NB4 (cell line): ENCODE results near the gene CCNA2.

Experiments used
- MYC ChIP-seq: IDR thresholded peaks from 2 replicates; pipeline ENCODE4 v1.6.1; 2011; ENCODE audit warnings: low read depth, low read length
- POLR2A ChIP-seq: IDR thresholded peaks from 2 replicates; pipeline ENCODE4 v1.6.1; 2011; ENCODE audit warnings: mild to moderate bottlenecking; ENCODE audit not compliant: insufficient read length; ENCODE audit errors: extremely low read depth
- TF ChIP-seq, protein P1 (sequence below): IDR thresholded peaks from one replicate; pipeline ENCODE4 v1.5.1; 2012; ENCODE audit warnings: low read depth, low read length
- TF ChIP-seq, protein P2 (sequence below): IDR thresholded peaks from 2 replicates; pipeline ENCODE4 v1.6.1; 2011; ENCODE audit warnings: low read depth, low read length

- TF ChIP-seq, protein P1, sequence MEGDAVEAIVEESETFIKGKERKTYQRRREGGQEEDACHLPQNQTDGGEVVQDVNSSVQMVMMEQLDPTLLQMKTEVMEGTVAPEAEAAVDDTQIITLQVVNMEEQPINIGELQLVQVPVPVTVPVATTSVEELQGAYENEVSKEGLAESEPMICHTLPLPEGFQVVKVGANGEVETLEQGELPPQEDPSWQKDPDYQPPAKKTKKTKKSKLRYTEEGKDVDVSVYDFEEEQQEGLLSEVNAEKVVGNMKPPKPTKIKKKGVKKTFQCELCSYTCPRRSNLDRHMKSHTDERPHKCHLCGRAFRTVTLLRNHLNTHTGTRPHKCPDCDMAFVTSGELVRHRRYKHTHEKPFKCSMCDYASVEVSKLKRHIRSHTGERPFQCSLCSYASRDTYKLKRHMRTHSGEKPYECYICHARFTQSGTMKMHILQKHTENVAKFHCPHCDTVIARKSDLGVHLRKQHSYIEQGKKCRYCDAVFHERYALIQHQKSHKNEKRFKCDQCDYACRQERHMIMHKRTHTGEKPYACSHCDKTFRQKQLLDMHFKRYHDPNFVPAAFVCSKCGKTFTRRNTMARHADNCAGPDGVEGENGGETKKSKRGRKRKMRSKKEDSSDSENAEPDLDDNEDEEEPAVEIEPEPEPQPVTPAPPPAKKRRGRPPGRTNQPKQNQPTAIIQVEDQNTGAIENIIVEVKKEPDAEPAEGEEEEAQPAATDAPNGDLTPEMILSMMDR: no peak
- TF ChIP-seq POLR2A (peak; percentile 82), MYC (peak; percentile 44; the same call in 1 of the 2 replicates)
- TF ChIP-seq, protein P2, sequence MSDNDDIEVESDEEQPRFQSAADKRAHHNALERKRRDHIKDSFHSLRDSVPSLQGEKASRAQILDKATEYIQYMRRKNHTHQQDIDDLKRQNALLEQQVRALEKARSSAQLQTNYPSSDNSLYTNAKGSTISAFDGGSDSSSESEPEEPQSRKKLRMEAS: peak; percentile 65
Observed at GRCh38 chr4:121800961-121801714, 22.5 kb downstream of the CCNA2 start, which contains the start of gene EXOSC9.
